ENCODE measurements around the gene HIGD1A.

DNA sequence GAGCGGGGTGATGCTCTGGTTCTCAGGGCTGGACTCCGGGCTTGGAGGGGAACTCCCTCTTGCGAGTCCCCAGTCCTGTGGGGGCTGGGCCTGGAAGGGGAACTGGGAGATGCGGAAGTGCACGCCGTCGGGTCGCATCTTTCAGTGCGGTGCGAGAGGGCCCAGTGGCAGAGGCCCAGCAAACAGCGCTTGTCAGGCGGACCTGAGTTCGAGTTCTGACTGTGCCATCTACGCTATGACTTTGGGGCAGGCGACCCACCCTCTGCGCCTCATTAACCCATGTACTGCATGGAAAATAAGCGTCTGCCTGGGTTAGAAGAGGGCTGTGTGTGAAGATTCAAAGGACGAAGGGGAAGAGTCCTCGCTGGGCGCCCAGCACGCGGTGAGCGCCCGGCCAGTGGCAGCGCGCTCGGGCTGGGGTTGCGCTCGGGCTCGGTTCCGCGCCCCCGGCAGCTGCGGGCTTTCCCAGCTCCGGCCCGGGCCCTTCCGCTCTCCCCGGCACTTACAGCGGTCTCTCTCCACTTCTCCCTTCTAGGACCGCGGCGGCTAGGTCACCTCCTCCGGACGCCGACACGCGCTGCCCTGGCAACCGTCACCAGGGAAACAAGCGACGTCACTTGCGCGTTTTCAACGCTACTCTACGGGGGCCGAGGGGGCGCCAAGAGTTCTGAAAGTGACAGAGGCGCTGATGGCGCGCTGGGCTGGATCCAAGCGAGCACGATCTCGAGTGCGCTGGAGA lies 31.5 kb downstream of the HIGD1A start, which contains the start of gene CCDC13:
- TF ChIP-seq, protein P1, sequence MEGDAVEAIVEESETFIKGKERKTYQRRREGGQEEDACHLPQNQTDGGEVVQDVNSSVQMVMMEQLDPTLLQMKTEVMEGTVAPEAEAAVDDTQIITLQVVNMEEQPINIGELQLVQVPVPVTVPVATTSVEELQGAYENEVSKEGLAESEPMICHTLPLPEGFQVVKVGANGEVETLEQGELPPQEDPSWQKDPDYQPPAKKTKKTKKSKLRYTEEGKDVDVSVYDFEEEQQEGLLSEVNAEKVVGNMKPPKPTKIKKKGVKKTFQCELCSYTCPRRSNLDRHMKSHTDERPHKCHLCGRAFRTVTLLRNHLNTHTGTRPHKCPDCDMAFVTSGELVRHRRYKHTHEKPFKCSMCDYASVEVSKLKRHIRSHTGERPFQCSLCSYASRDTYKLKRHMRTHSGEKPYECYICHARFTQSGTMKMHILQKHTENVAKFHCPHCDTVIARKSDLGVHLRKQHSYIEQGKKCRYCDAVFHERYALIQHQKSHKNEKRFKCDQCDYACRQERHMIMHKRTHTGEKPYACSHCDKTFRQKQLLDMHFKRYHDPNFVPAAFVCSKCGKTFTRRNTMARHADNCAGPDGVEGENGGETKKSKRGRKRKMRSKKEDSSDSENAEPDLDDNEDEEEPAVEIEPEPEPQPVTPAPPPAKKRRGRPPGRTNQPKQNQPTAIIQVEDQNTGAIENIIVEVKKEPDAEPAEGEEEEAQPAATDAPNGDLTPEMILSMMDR (IDR thresholded peaks at IDR 0.05) = no peak
- TF ChIP-seq POLR2A (IDR thresholded peaks at IDR 0.05) = peak in 1 of 2 donors; percentile 20

Data from Peyer's patch (tissue), 4 donors.